Peyer's patch (tissue), 4 donors: ENCODE data around the gene LCN6. TPM values are rescaled to one million over a fixed set of nuclear protein-coding genes. Genes with fewer than 3 reads are reported as not detected.
A peak's percentile ranks its signal among the peaks of the same experiment; 100 is the strongest.
"Not testable (repeated sequence)": the region's sequence is repeated elsewhere in the genome, so short reads cannot be mapped to it uniquely, and the experiment has no call there.

Source experiments
- DNase-seq, 3 donors: peaks; one replicate each; pipeline ENCODE4 v3.0.0-alpha.2; 2017 to 2019
- H3K27ac ChIP-seq, 4 donors: fragments of 200-600 bp; sonication (generic); one replicate each; pipeline ENCODE4 v1.5.1; 2016 to 2019
- H3K27me3 ChIP-seq, 2 donors: fragments of 200-600 bp; sonication (generic); one replicate each; pipeline ENCODE4 v1.5.1; 2019
- H3K36me3 ChIP-seq, 3 donors: fragments of 200-600 bp; sonication (generic); one replicate each; pipeline ENCODE4 v1.5.1; 2016 to 2019
- H3K4me1 ChIP-seq, 4 donors: fragments of 200-600 bp; sonication (generic); one replicate each; pipeline ENCODE4 v1.5.1; 2016 to 2019
- H3K4me3 ChIP-seq, 4 donors: fragments of 200-600 bp; sonication (generic); 1 replicate in 3 of 4; 2 replicates in 1 of 4; pipeline ENCODE4 v1.5.1; 2016 to 2019; ENCODE audit warnings: mild to moderate bottlenecking in 1 of 4
- H3K9me3 ChIP-seq, 4 donors: fragments of 200-600 bp; sonication (generic); one replicate each; pipeline ENCODE4 v1.5.1; 2016 to 2019; ENCODE audit warnings: mild to moderate bottlenecking in 1 of 4
- CTCF ChIP-seq, 6 experiments: fragments of 450-650 bp in 4 of 6; fragments of 200-600 bp in 2 of 6; sonication (generic) in 1 of 6; IDR thresholded peaks; one replicate each; pipeline ENCODE4 v1.5.1; 2017 to 2019; ENCODE audit warnings: antibody characterized with exemption in 6 of 6, mild to moderate bottlenecking in 3 of 6, moderate library complexity in 1 of 6
- POLR2A ChIP-seq, 2 donors: fragments of 450-650 bp; IDR thresholded peaks; one replicate each; pipeline ENCODE4 v1.5.1; 2017; ENCODE audit warnings: antibody characterized with exemption in 2 of 2, mild to moderate bottlenecking in 2 of 2, moderate library complexity in 2 of 2
- total RNA-seq, 4 donors: library from RNA; depleted of rRNA; stranded (reverse); fragments of >200 nt; gene quantifications; one replicate each; pipeline ENCODE4 v1.1.0, GENCODE V29; 2016

Gene LCN6
- total RNA-seq, 4 donors from 2014 or later, result 4.7 to 17.3 (median 5.6) TPM

GRCh38 chr9:136756836-136757235 lies 8.5 kb upstream of the LCN6 start:
- peaks cover 0 to 10% (median 5%) of the 10 kb centered on the region in 4 donors for H3K9me3 ChIP-seq
- no peak overlapping the region for H3K4me3 ChIP-seq
- no peak for TF ChIP-seq CTCF (IDR thresholded peaks at IDR 0.05)
- TF ChIP-seq POLR2A (IDR thresholded peaks at IDR 0.05), result no peak
- no peaks in the 10 kb centered on the region for H3K36me3 ChIP-seq
- no peak for DNase-seq
- H3K4me1 ChIP-seq, result peaks cover 0 to 20% (median 0%) of the 10 kb centered on the region in 4 donors
- H3K27me3 ChIP-seq, result no peaks in the 10 kb centered on the region
- H3K27ac ChIP-seq, result peak overlapping the region in 1 of 4 donors; percentile 66

GRCh38 chr9:136756134-136756438 lies 7.8 kb upstream of the LCN6 start:
- H3K36me3 ChIP-seq, result no peaks in the 10 kb centered on the region
- no peak overlapping the region for H3K4me3 ChIP-seq
- H3K27me3 ChIP-seq, result no peaks in the 10 kb centered on the region
- no peak for DNase-seq
- H3K9me3 ChIP-seq, result peaks cover 0 to 15% (median 5%) of the 10 kb centered on the region in 4 donors
- peaks cover 0 to 20% (median 0%) of the 10 kb centered on the region in 4 donors for H3K4me1 ChIP-seq
- H3K27ac ChIP-seq, result no peak overlapping the region
- TF ChIP-seq CTCF (IDR thresholded peaks at IDR 0.05) (no peak), POLR2A (IDR thresholded peaks at IDR 0.05) (no peak)

GRCh38 chr9:136755302-136756133 lies 7.2 kb upstream of the LCN6 start:
- Histone ChIP-seq H3K27ac (peak overlapping the region in 1 of 4 donors; percentile 31), H3K9me3 (peaks cover 0 to 17% (median 5%) of the 10 kb centered on the region in 4 donors), H3K4me1 (peaks cover 0 to 20% (median 0%) of the 10 kb centered on the region in 4 donors)
- H3K27me3 ChIP-seq, DNase-seq, H3K36me3 ChIP-seq, H3K4me3 ChIP-seq: not testable (repeated sequence)

GRCh38 chr9:136754626-136755301 lies 6.4 kb upstream of the LCN6 start:
- Histone ChIP-seq H3K27ac (peak overlapping the region in 1 of 4 donors; percentile 31), H3K4me1 (peaks cover 0 to 20% (median 0%) of the 10 kb centered on the region in 4 donors), H3K9me3 (peaks cover 0 to 17% (median 5%) of the 10 kb centered on the region in 4 donors), H3K27me3 (no peaks in the 10 kb centered on the region), H3K36me3 (no peaks in the 10 kb centered on the region), H3K4me3 (no peak overlapping the region)
- no peak for DNase-seq
- TF ChIP-seq CTCF (IDR thresholded peaks at IDR 0.05) (no peak), POLR2A (IDR thresholded peaks at IDR 0.05) (no peak)

GRCh38 chr9:136754059-136754572 lies 5.8 kb upstream of the LCN6 start:
- Histone ChIP-seq H3K4me1 (peaks cover 0 to 22% (median 2%) of the 10 kb centered on the region in 4 donors), H3K36me3 (no peaks in the 10 kb centered on the region), H3K4me3 (no peak overlapping the region), H3K27me3 (no peaks in the 10 kb centered on the region), H3K27ac (peak overlapping the region in 1 of 4 donors; percentile 17), H3K9me3 (peaks cover 0 to 17% (median 5%) of the 10 kb centered on the region in 4 donors)
- TF ChIP-seq CTCF (IDR thresholded peaks at IDR 0.05) (no peak), POLR2A (IDR thresholded peaks at IDR 0.05) (no peak)
- peak in 1 of 3 donors; percentile 56 for DNase-seq
